Stimulated activated CD4-positive, alpha-beta T cell treated with anti-CD3 and anti-CD28 coated beads, Interleukin-1b, Interleukin-23, amount 100 ng/mL, for 4 hours (primary cell): Measurements from ENCODE around the gene MXRA7.

Source experiments
- DNase-seq, 2 donors: peaks; one replicate each; pipeline ENCODE4 v3.0.0-alpha.2; 2020; ENCODE audit warnings: low read depth in 2 of 2

Gene MXRA7

DNA sequence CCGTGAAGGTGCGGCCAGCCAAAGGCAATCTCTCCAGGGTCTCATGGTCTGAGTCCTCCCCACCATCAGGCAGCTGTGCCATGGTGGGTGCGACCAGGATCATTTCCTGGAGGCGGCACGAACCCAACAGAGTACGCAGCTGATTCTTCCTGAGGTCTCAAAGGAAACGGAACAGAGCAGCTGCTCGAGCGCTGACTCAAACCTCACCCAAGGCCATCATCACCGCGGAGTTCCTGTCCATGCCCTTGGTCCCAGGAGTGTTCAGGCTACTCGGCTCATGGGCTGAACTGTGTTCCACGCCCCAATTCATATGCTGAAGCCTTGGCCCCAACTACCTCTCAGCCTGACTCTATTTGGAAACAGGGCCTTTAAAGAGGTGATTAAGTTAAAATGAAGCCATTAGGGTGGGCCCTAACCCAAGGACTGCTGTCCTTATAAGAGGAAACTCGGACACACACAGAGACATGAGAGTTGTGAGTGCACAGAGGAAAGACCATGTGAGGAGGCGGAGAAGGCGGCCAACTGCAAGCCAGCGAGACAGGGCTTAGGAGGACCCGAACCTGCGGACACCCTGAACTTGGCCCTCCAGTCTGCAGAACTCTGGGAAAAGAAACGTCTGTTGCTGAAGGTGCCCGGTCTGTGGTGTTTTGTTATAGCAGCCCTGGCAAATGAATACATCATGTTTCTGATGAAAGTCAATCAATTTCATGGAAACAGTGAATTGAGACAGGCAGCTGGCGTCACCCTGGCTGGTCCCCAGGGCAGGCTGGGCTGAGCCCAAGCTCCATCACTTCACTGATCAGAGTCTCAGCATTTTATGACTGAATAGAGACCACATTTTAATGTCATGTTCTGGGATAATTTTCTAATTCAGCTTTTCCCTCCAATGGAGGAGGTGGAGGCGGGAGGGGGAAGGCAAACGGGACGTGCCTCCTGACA is 13.7 kb downstream of the MXRA7 start:
- DNase-seq = no peak

DNA sequence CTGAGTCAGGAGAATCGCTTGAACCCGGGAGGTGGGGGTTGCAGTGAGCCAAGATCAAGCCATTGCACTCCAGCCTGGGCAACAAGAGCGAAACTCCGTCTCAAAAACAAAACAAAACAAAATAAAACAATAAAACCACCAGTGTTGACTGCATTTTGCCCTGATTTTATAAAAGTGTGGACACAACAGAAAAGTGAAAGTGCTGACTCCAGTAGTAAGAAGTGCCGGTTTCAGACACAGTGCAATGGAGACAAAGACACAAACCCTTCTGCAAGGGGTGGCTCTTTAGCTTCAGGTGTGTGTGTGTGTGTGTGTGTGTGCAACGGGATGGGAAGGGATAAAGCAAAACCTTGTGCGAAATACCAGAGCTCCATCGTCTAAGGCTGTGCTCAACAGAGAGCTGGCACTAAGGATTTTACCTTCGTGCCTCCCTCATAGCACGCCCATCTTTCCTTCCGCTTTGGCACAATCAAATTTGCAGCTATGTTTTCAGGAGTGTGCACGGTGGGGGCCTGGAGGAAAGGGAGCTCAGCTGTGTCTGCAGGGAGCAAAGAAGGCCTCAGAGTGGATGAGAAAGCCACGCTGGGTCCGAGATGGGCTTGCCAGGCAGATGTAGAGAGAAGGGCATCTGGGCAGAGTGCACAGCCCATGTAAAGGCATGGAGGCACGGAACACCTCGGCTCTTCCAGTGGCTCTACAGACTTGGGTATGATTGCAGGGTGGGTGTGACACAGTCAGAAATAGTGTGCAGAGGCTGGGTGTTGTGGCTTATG is 15.5 kb downstream of the MXRA7 start:
- DNase-seq = no peak

DNA sequence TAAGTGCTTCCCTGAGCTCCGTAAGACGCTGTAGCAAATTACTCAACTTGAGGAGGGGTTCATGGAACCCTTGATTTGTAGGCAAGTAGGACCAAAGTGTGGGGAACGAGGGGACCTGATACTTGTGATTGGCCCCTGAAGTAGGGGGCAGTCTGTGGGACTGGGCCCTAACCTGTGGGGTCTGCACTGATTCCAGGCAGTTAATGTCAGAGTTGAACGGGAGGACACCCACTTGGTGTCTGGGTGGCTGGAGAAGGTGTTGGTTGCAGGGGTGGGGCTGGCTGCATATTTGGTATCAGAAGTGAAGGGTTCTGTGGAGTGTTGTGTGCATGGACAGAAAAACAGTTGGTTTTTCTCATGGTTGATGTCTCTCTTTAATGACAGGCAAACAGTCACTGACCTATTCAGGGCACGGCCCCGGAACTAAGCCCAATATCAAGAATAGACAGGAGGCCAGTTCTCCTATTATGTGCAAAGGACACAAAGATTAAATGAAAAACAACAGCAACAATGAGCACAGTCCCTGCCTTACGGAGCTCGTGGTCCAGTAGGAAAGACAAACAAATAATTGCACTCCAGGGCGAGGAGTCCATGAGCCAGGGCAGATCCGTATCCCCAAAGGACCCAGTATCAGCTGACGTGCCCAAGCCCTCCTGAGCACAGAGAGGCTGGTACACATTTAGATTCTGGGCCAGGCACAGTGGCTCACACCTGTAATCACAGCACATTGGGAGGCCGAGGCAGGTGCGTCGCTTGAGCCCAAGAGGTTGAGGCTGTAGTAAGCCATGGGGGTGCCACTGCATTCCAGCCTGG is 19.2 kb downstream of the MXRA7 start:
- no peak for DNase-seq

DNA sequence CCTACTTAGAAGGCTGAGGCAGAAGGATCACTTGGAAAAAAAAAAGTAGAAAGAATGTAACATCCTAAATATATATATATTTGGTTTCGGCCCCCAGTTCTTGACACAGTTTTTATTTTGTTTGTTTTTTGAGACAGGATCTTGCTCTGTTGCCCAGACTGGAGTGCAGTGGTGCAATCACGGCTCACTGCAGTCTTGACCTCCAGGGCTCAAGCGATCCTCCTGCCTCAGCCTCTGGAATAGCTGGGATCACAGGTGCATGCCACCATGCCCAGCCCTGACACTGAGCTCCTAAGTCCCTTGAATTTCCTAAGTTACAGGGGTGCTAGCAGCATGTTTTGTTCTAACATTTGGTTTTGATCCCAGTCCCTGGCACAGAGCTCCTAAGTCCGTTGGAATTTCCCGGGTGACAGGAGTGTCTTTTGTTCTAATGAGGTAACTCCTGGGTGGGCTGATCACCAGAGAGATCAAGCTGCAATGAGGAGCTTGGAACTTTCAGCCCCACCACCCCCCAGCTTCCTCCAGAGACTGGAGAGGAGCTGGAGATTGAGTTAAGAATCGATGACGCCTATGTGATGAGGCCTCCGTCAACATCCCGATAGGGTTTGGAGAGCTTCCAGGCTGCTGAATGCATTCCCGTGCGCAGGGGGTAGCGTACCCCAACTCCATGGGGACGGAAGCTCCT is 20.0 kb downstream of the MXRA7 start:
- no peak for DNase-seq

DNA sequence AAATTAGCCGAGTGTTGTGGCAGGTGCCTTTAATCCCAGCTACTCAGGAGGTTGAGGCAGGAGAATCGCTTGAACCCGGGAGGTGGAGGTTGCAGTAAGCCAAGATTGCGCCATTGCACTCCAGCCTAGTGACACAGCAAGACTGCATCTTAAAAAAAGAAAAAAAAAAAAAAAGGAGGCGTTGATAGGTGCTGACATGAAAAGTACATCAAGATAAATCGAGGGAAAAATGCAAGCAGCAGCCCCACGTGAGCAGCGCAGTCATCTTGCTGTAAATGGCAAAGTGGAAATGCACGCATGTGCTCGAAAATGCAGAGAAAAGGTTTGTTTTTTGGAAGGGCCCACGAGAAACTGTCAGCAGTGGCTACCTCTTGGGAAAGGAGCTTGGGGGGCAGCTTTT is 20.9 kb downstream of the MXRA7 start:
- no peak for DNase-seq

DNA sequence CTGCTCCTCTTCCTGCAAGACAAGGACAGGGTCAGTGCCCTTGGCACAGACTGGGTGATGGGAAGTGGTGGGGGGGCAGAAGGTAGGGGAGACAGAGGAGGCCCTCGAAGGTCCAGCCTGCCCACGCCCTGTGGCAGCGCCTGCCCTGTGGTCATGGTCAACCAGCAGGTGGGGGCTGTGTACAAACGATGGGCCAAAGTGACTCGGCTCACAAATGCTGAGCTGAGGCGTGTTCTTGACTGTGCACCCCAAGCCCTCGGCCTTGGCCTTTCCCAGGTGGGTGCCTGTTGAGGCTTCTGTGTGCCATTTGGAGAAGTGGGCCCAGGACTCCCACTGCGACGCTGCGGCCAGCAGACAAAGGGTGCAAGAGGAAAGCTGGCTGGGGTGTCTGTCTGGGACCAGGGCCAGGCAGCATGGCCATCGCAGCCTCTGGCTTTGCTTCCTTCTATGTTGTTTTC is 22.6 kb downstream of the MXRA7 start:
- DNase-seq = no peak

DNA sequence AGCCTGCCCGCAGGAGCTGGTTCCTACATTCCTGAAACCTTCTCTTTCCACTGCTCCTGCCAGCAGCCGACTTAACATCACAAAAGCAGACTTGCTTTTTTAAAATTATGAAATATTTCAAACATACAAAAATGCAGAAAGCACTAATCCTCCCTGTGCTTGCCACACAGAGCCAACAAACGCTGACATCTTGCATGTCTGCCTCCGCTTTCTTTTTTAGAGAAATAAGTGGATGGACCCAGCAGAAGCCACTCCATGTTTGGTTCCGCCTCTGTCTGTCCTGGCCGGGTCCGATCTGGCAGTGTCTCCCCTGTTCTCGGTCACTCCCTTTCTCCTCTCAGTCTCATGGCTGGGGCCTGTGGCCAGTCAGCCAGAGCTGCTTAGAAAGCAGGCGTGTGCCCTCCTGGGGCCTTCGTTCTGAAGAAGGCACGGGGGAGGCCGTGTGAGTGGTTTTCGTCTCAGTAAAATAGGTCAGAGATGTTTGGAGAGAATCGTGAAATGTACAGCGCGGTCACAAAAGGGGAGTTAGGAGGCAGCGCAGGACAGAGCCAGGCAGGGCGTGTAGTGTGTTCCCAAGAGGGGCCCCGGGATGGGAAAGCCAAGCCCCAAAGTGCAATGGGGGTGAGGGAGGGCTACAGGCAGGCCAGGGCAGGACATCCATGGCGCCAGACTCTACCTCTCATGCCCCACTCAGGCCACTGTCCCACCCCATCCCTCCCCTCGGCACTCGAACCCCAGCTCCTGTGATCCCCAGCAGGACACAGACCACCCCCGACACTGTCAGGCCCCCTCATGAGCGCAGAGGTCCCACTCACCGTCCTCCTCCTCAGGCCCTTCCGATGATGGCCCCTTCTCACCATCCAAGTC is 23.2 kb downstream of the MXRA7 start:
- no peak for DNase-seq

DNA sequence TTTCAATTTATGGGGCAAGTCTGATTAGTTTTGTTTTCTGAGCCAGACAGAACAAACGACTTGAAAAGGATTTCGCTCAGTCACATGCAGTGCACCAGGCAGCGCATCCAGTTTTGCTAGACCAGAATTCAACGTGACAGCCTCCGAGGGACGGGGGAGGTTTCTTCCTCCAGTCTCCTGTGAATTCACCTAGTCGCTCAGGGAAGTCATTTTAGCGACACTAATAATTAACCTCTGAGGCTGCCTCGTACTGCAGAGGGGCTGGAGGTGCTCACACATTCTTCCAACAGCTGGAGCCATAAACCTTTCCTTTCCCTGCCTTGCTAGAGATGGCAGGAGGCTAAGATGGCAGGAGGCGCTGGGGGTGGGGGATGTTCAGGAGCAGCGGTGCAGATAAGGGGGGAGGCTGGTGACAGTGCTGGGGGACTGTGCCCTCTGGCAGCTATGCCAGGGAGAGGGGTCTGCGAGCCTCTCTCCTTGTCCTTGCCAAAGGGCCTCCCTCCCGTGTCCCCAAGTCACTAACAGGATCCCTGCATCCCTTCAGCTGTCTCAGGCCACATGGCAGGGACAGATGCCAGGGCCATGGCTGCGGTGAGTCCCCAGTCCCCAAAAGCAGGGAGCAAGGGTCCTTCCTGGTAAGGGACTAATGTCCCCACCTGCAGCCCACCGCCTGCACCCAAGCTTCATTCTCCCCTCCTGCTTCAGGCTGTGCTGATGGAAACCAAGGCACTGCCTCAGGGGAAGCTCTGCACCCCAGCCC is 24.0 kb downstream of the MXRA7 start:
- DNase-seq = no peak

DNA sequence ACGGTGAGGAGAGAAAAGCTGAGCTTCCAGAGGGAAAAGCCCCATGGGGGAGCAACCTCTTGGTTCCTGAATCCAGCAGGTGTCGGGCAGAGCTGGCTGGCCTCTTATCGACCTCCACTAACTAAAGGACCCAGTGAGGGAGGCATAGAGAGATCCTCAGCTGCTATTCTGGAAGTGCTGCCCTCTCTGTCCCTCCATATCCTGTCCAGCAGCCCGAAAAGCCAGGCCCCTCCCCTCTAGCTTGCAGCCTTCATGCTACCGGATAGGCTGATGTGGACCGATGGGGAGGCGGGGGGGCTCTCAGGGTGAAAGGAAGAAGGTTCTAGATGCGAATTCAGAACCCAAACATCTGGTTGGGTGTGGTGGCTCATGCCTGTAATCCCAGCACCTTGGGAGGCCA is 24.9 kb downstream of the MXRA7 start:
- DNase-seq = no peak

DNA sequence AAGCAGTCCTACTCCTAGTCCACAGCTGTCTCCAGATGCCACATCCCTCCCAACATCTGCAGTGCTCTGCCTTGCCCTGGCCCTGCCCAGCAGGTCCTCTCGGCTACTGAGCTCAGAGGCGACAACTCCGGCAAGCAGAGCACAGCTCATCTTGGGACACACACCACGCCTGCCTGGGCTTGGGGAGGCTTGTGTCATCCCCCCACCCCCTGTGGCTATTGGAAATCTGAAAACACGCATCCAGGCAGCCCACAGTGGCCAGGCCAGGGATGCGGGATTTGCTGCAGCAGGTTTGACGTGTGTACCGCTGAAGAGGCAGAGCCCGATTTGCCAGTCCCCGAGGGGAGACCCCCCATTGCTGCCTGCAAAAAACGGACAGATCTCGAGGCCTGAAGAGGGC is 25.4 kb downstream of the MXRA7 start:
- DNase-seq = no peak

DNA sequence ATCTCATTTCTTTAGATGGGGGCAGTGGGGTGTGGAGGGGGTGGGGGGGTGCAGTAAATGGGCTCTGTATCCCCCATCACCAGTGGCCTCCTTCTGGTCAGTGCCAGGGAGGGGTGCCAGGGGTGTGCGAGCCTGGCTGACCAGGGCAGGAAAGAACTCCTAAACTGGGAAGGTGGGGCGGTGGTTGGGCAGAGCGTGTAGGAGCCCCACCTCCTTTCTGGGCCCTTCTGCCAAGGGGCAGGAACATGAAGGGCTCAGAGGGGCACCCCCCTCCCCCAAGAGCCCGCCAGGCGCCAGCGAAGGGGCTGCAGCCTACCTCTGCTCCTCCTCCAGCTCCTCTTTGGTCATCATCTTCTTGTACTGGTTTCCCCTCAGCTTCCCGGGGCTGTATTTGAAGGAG is 26.0 kb downstream of the MXRA7 start:
- no peak for DNase-seq

DNA sequence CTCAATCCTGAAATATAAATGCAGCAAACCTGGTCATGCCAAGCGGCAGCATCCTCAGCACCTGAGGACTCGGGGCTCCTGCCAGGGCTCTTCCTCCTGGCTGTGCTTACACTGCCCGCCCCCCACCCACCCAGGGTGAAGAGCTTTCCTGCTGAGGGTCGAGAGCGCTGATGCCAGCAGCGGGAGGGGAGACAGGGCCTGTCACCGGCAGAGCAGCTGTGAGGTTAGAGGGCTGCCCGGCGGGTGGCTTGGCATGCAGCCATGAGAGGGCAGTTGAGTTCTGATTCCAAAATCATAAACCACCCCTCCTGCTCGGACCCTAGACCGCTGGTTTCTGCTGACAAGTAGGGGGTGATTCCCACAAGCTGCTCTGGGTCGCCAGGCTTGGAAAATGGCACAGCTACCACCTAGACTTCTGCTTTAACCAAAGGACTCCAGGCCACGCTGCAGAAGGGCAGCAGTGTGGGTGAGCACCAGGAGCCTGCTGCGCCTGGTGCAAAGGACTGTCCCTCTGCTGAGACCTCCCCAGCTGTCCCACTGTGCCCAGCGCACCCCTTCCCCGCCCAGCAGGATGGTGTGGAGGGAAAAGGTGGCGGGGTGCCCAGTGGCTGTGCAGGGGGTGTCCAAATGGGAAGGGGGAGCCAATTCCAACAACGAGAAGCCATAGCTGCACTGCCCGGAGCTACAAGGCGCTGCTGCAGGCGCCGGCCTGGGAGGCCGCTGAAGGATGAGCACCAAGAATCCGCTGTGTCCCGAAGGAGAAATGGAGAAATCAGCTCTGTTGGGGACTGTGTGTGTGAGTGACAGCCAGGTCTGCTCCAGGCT is 26.6 kb downstream of the MXRA7 start:
- DNase-seq = no peak

DNA sequence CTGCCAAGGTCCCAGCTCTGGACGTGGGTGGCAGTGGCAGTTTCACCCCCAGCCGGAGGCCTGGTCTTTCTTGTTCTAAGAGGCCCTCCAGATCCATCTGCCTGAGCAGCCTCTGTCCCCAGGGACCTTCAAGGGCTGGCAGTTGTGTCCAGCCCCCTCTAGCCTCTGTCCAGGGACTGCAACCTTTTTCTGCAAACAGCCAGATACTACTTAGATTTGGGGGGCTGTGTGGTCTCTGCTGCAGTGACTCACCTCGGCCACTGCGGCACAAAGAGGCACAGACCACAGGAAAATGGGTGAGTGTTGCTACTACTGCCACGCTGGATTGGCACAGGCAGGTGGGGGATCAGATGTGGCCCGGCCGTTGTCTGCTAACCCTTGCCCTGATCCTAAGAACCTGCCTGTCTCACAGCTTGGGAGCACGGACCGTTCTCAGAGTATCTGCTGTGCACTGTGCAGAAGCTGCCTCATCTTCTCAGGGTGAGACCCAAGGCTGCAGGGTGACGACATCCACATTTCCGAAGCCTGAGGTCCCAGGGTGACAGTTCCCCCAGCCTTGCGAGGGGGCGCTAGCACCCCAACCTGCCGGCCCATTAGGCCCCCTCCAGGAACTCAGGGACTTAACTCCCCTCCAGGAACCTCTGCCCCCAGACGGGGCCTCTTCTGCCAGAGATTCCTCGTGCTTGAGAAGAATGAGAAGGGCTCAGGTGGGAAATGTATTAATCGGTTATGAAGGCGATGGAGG is 27.6 kb downstream of the MXRA7 start:
- DNase-seq = no peak

DNA sequence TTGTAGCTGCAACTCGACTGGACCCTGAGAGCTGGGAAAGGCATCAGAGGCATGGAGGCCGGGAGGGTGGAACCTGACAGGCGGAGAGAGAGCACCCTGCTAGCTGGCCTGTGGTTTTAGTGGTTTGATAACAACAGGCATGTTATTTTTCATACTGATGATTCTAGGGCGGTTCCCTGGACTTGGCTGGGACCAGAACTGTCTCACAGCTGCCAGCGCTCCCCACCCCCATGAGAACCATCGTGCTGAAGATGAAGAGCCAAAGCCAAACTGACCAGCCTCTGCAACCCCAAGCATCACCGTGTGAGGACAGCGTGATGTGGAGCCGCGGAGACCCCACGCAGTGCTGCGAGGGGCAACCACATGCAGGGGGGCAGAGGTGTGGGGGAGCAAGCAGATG is 28.5 kb downstream of the MXRA7 start:
- no peak for DNase-seq

DNA sequence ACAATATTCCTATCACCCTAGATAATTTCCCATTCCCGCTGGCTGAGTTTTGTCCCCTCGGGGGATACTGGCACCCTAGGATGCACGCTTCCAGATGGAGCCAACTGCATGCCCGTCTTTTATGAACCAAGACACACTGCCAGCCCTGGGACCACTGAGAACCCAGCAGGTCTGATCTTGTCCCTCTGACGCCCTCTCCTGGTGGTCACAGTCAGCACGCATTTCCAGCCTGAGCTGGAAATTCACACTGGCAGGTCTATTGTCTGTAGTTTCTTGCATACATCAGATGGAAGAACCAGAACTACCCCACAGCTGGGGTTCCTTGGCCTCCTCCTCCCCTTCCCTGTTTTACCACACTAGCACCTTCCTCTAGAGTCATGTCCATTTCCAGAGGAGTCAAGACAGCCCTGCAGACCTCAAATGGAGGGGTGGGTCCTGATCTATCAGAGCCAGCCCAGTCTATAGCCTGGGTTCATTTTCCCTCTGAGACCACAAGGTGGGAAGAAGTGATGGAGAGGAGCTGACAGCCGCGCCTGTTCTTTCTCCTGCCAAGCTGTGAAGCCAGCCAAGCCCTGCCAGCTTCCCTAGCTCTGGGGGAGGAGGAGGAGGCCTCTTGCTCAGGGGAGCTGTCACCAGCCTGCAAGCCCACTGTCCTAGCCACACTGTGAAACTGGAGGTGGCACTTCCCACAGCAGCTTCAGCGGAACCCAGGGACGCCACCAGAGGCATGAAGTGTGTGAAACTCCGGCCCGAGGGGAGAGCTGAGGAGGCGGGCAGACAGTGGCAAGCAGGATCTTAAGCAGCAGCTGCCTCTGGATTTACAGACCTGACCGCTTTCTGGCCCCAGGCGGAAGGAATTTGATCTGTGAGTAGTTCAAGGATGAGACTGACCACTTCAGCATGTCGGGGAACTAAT is 29.3 kb downstream of the MXRA7 start:
- peak; percentile 44 to 51 for DNase-seq

DNA sequence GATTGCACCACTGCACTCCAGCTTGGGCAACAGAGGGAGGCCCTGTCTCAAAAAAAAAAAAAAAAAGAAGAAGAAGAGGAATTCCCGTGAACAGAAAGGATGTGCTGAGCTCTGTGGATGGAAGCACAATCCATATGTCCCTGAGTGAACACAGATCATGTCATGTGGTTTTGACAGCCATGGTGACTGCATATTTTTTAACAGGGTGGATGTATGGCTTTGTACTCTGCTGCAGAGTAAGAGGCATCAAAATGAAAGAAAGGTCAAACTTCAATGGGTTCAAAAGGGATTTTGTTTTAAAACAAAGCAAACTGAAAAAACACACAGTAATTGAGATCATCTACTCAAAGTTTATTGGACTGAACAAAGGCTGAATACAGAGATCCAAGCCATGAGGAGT is 31.5 kb downstream of the MXRA7 start:
- no peak for DNase-seq

DNA sequence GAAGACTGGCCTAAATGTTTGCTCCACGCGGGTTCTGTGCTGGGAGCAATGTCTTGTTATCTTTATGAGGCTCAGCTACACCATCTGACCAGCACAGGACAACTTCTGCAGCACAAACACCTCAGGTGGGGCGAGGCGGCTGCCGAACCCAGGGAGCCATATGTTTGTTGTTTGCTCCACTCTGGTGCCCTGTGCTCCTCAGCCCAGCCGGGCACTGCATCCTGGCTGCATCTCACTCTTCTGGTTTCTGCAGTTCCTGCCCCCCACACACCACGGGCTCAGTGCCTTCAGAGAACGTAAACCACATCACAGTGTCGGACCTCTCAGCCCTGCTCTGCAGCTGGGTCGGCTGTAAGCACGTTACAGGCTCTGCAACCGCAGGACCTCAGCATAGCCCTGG is 32.4 kb downstream of the MXRA7 start:
- DNase-seq = no peak
